HPDE6-E6E7 (cell line): ENCODE results near the gene DHRS13.
"Not testable (repeated sequence)": the region's sequence is repeated elsewhere in the genome, so short reads cannot be mapped to it uniquely, and the experiment has no call there.

Experiments
- DNase-seq: peaks from one replicate; pipeline ENCODE4 v3.0.0; 2011; ENCODE audit warnings: missing footprints; ENCODE audit errors: extremely low spot score

DHRS13 gene

DNA sequence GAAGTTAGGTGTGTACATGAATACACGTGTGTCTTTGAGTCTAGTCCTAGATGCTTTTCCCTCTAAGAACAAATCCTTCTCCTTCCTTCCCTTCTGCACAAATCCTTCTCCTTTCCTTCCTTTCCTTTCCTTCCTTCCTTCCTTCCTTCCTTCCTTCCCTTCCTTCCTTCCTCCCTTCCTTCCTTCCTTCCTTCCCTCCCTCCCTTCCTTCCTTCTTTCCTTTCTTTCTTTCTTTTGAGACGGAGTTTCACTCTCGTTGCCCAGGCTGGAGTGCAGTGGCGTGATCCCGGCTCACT, 615 bp upstream of the DHRS13 start:
- not testable (repeated sequence) for DNase-seq

DNA sequence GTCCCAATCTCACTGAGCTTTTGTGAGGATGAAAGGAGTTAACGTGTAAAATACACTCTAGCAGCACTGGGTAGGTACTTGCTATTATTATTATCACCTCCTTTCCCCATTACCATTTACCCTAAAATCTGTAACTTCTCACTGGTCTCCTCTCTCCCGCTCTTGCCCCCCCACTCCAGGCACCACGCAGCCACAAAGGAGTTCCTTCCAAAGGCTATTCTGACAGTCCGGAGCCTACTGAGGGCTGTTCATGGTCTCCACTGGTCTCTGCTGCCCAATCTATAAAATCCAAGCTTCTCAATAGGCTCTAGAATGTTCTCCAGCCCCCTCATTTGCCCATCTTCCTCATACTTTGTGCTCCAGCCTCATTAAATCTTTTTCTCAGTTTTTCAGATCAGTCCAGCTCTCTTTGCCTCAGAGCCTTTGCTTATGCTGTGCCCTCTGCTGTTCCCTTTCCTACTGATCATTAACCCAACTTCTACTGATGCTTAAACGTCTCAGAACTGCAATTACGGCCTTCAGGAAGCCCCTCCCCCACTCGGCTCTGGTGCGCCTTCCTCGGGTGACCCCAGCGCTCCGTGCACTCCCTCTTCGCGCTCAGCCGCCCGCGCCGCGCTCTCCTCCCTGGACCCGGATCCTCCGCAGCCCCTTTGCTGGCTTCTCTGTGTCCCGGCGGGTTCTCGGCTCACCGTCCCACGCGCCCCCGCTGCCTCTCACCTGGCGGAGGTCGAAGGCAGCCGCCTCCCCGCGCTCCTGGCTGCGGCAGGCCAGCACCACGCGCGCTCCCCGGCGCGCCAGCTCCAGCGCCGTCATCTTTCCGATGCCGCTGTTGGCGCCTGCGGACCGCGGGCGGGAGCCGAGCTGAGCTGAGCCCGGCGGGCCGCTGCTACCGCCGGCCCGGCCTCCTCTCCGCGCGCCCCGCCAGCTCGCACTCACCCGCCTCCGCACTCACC, 737 bp downstream of the DHRS13 start:
- no peak for DNase-seq

DNA sequence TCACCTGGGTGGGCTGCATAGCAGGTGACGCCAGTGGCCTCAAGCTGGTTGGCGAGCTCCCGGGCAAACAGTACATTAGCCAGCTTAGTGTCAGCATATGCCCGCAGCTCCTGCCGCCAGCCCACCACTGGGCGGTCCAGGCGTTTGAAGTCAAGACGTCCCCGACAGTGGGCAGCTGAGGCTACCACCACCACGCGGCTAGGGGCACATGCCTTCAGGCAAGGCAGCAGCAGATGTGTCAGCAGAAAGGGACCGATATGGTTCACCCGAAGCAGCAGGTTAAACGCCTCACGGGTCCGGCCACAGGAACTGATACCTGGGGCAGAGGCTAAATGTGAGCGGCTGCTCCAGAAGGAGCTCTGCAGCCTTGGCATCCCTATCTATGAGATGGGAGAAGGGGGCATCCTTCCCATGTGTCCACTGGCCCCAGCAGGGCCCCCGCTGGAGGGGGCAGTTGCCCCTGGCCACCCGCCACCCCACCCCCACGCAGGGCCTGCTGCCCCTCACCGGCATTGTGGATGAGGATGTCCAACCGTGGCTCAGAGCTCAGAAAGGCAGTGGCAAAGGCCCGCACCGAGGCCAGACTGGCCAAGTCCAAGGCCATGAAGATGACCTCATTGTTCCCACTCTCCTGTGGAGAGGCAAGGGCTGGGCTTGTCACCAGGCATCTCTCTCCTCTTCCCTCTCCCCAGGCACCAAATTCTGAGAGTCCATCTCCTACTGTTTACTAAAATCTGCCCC, 1.7 kb downstream of the DHRS13 start:
- no peak for DNase-seq

DNA sequence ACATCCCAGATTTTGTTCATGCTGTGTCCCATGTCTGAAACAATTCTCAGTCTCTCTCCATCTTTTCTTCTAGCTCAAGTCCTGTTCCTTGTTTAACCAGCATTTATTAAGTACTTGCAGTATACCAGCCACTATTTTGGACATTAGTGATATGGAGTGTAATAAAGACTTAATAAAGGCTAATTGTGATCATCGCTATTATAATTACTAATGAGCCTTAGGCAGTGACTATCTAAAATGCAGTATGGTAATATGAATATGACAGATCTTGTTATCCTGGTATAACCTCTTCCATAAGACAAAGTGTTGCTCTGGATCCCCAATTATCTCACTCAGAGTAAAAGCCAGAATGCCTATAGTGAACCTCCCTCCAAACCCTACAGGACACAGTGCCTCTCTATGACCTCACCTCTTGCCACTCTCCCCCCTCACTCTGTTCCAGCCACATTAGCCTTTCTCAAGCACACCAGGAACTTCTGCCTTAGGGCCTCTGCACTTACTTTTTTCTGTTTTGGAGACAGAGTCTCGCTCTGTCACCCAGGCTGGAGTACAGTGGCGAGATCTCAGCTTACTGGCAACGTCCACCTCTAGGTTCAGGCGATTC, 3.6 kb downstream of the DHRS13 start:
- DNase-seq: no peak

DNA sequence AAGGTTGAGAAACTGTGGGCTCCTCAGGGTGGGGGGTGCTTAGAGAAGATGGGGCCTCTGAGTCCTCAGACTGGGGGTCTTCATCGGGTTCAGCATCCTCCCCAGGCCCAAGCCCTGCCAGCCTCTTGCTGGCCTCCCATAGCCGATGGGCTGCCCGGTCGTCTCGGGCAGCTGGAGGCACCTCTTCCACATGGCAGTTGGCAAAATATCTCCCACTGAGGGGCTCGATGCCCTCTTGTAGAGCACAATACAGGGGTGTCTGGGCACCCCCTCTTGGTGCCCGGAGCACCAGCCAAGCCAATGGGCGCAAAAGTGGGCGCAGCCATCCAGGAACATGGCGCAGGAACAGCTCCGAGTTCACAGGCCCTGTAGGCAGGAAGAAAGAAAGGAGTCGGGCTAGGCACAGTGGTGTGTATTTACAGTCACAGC, 4.3 kb downstream of the DHRS13 start:
- no peak for DNase-seq

DNA sequence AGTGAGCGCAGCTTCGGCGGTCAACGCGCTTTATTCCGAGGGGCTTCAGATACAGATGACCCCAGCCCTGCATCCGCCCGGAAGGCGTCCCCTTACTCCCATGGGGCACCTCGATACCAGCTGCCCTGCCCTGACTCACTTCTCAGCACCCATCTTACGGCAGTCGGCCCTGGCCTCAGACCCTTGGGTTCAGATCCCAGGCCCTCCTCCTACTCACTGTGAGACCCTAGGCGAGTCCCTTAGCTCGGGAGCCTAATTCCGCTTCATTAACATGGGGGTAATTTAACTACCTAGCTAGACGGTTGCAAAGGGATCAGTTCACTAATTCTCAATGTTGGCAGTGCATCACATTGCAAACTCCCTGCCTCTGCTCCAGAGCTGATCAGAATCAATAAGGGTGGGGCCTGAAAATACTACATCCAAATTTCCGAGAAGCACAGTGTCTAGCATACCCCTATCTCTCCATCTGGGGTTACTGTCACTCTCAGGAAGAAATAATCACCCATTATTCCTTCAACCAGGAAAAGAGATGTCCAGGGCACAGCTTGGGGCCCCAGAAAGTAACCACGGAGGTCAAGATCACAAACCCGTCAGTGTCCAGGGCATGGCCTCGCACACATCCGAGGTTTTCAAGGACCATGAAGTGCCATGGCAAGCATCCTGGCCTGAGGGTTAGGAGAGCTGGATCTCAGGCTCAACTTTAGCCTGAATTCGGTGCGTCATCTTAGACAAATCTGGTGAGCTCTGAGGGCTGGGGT, 4.9 kb downstream of the DHRS13 start:
- DNase-seq: no peak

DNA sequence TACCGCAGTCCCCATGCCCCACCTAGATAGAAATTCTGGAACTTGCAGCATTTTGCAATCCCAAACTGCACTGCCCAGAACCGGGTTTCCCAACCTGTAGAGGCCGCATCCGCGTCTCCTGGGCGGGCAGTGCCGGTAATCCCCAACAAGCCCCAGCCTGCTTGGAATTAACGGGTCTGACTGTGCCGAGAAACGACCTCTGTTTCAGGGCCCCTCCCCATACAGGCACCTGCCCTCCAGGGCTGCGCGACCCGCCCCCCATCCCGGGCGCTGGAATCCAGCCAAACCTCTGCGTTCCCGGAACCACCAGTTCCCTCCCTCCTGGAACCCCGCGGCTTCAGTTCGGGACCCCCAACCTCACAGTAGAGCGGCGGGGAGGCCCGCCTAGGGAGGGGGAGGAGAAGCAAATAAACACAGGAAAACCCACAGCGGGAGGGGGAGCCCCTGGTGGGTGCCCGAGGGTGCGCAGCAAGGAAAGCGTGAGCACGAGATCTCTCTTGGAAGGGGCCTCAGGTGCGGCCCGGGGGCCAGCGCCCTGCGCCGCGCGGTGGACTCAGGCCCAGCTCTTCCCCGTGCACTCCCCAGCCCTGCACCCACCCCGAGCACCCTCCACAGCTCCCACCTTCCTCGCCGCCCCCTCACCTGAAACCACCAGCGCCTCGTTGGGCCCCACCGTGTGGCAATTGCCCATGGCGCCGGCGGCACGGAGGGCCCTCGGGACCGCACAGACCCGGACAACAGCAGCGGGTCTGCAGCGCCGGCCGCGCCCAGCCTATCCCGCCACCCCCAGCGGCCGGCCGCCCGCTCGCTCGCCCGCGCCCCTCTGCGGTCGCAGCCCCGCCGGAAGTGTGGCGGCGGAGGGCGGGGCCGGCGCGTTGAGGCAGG, 5.8 kb downstream of the DHRS13 start, which contains the start of gene FLOT2:
FLOT2 (minus strand) TSS at position 850 of the 885 bp plus-strand sequence; CDS start at position 691, 159 bp downstream.
- peak; percentile 91 for DNase-seq

DNA sequence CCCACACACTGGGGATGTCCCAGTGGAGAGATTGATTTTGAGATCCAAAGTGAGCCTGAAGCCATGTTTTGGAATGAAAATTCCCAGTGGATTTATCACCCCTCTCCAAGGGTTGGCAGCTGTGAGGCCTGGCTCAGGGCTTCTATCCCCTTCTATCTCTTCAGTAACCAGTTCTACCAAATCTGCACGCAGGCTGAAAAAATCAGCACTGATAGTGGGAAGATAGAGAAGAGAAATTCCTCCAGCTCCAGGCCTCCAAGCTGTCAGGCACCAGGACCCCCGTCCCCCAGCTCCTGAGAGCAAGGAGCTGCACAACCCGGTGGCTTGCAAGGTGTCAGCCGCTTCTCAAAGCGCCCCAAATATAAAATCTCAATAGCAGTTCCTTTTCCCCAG, 6.4 kb downstream of the DHRS13 start:
- no peak for DNase-seq

DNA sequence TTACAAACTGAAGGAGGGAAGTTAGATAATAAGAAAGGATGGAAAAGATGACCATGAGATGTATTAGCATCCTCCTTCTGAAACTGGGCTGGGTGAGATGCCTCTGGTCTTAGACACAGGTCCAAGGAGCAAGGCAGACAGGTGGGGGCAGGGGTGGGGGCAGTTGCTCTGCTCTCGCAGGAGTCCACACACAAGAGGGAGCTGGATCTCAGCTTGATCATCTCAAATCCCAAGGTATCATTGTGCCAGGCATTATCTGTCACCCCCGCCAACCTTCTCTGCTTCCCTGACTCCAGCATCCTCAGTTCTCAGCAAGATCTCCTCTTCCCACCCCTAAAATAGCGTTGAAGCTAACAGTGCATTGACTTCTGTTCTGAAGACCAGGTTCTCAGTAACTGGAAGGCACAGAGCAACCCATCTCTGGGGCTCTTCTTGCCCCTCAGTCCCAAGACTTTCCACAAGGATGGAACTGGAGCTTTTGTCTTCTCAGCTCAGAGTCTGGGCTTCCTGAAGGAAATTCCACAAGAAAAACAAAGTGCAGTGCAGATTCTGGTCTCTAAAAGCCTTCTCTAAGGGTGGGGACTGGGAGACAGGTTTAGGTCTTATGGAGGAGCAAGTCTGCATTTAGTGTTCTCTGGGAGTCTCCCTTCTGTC, 7.0 kb downstream of the DHRS13 start:
- DNase-seq: no peak

DNA sequence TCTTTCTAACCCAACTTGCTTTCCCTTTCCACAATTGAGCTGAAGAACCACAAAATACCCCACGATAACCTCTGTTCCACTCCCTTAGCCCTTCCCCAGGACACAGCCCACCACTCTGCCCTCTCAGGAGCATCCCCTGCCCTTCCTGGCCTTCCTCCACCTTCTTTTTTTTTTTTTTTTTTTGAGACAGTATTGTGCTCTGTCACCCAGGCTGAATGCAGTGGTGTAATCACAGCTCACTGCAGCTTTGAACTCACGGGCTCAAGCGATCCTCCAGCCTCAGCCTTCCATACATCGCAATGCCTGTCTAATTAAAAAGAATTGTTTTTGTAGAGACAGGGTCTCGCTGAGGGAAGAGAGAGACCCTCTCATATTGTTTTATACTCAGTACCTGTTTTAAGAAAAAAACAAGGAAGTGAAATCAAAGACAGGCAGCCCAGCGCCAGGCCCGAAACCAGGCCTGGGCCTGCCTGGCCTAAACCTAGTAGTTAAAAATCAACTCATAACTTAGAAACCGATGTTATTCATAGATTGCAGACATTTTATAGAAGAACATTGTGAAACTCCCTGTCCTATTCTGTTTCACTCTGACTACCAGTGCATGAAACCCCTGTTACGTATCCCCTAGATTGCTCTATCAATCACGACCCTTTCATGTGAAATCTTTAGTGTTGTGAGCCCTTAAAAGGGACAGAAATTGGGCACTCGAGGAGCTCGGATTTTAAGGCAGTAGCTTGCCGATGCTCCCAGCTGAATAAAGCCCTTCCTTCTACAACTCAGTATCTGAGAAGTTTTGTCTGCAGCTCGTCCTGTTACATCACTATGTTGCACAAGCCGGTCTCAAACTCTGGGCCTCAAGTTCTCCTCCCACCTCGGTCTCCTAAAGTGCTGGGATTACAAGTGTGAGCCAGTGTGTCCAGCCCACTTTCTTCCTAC, 9.4 kb downstream of the DHRS13 start:
- not testable (repeated sequence) for DNase-seq

DNA sequence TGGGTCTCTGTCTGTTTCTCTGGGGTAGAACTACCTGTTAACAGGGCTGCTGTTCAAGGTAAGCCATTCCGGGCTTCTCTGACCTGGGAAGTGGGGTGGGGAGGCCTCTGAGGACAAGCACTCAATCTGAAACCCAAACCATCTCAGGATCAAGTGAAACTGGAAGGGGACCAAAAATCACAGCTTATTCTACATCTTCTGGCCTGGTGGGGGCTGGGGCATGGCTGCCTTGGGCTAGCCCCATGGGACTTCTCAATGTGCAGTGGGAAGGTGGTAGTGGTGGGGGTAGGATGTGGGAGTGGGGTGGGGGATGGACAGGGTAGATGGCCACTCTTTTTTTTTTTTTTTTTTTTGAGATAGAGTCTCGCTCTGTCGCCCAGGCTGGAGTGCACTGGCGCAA, 10.9 kb downstream of the DHRS13 start:
- DNase-seq: no peak

DNA sequence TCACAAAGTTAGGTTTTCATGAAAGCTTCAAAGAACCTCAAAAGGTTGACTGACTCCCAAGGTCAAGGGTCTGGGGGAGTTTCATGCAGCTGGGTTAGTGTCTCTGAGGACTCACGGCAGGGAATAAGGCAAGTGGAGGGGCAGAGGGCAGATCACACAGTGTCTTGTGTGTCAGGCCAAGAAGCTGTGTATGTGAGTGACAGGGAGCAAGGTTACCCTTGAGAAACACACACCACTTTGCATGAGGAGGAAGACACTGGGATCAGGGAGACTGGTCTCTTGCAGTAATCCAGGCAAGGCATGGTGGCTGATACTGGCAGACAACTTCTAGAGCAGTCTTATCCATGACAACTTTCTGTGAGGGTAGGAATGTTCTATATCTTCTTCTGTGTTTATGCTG, 11.7 kb downstream of the DHRS13 start:
- no peak for DNase-seq

DNA sequence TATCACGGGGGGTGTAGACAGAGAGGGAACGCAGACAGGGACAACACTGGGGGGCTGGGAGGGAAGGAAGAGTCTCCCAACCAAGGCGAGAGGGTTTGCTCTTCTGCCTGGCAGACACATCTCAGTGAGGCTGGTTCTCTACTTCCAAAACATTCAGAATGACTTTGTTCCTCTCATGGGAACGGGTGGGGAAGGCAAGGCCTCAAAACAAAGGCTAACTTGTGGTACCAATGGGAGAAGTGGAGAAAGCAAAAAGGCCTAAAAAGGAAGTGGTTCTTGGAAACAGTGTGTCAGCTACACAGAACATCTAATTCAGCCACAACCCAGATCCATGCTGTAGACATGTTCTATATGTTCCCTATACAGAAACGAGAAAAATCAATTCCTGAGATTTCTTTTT, 12.9 kb downstream of the DHRS13 start:
- DNase-seq: no peak

DNA sequence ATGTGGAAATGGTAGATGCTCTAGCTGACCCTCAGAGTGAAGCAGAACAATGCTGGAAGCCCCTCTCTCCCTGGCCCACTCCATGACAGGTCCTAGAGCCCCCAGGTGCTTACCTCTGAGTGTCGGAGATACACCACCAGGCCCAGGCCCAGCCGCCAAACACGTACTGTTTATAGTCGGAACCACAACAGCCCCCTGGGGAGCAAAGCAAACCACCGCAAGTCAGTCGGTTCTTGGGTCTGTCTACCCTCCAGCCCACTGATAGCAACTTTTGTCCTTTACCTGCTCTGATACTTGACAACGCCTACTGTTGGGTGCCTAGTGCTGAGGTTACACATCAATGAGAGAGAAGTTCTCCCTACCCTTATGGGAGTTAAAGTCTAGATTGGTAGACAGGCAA, 14.0 kb downstream of the DHRS13 start:
- DNase-seq: no peak

DNA sequence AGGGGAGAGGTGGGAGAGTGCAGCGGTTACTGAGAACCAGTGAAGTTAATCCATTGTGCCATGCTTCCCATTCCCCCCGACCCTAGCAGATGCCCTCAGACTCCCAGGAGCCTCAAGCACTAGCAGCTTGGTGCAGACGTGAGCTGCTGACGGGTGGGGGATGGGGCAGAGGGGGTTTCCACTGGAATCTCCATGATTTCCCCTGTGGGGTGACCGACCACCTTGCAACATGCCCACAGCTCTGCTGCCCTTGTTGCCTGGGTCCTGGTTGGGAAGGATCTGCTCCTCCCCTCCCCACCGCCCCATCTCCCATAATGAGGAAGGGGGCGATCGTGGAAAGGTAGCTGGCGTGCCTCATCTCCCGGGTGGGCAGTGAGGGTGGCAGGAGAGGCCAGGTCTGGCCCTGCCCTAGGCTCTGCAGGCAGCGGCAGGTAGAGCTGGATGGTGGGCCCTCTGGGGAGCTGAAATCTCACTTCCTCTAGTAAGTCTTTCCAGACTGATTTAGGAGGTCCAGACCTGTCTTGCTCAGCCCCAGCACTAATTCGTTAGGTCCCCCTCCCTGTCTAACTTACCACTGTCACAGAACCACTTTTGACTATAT, 14.9 kb downstream of the DHRS13 start:
- DNase-seq: no peak

DNA sequence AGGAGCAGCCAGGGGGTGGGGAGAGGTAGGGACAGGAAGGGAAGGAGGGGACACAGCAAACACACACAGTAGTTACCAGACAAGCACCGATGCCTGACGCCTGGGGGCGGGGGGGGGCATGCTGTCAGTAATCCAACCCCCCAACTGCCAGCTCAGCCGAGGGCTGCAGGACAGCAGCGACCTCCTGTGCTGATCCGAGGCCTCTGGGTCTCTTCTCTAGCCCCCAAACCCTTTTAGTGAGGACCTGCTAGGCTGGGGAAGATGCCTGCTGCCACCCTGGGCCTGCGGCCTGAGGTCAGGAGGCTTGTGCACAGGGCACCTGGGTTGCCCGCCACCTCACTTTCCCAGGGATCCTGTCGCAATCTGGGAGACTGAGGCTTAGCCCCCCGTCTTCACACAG, 16.9 kb downstream of the DHRS13 start:
- DNase-seq: no peak

DNA sequence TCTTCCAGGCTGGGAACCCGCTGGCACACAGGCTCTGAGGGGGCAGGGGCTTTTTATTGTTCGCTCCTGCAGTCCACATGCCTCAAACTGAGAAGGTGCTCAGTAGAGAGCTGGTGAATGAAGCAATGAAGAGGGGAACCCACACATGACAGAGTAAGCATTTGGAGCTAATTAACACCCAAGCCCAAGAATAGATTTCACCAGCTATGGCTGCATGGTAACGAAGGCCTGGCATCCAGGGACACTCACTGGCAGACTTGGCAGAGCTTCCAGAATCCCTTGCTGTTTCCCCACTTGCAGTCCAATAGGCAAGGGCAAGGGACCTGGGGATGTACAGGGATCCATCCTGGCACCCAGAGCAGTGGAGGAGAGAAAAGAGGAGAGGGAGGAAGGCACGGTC, 17.5 kb downstream of the DHRS13 start:
- DNase-seq: no peak

DNA sequence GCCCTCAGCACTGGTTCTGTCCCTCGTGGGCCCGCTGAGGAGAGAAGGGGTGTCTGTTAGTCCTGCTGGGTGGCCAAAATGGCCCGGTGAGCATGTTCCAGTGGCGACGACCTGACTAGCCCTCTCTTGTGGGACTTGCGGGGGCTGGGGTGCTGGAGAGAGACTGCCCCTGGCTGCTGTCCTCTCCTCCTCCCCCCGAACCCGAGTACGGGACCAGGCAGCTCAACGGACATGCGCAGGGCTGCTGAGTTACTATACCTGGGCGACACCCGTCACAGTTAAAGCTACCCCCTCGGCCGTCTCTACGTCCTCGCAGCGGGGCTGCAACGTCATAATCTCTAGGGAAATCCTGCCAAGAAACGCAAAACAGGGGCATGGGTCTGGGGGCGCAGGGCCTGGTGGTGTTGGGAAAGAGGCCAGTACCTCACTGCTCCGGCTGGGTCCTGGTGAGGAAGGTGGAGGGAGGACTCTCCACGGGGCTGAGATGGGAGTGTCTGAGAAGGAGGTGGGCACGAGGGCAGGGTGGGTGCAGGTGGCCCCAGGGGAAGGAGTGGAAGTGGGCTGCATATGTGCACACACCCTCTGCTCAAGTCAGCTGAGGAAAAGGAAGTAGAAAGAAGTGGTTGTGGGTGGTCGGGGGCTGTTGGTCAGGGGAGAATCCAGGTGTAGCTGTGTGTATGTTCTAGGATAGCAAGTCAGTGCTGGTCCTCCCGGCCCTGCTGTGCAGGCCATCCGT, 18.7 kb downstream of the DHRS13 start:
- no peak for DNase-seq
